ENCODE data around the gene CBX3.

- no peak for TF ChIP-seq CTCF (IDR thresholded peaks at IDR 0.05; ENCODE audit: insufficient read depth, low read depth, low read length)
- no peak for TF ChIP-seq EZH2 (IDR thresholded peaks at IDR 0.05; ENCODE audit: insufficient read depth, low read length)
Measured at GRCh38 chr7:26193432-26194207, 7.9 kb upstream of the CBX3 start.
